HG03108 (cell line): ENCODE measurements around the gene OGFR.

Experiments used
- ATAC-seq: cut with Tn5 transposase; IDR thresholded peaks from one replicate; pipeline ENCODE4 v1.9.1; 2021; ENCODE audit warnings: moderate library complexity; ENCODE audit not compliant: unreplicated experiment

OGFR gene

GRCh38 chr20:62814060-62814708 is 9.5 kb downstream of the OGFR start:
- no peak for ATAC-seq

GRCh38 chr20:62814709-62815065 is 10.1 kb downstream of the OGFR start:
- no peak for ATAC-seq

GRCh38 chr20:62815066-62815991 is 10.7 kb downstream of the OGFR start:
- ATAC-seq = no peak

GRCh38 chr20:62816031-62816883 is 11.6 kb downstream of the OGFR start:
- ATAC-seq = no peak

GRCh38 chr20:62816884-62817873 is 12.5 kb downstream of the OGFR start, which contains the start of gene COL9A3:
TSS of gene COL9A3 (plus strand) at chr20:62817050. CDS start at chr20:62817065, 15 bp downstream.
- no peak for ATAC-seq

GRCh38 chr20:62817975-62818591 is 13.4 kb downstream of the OGFR start:
- no peak for ATAC-seq

GRCh38 chr20:62818592-62819493 is 14.2 kb downstream of the OGFR start:
- no peak for ATAC-seq

GRCh38 chr20:62819494-62820174 is 15.0 kb downstream of the OGFR start:
- ATAC-seq = no peak

GRCh38 chr20:62820208-62820961 is 15.8 kb downstream of the OGFR start:
- no peak for ATAC-seq

GRCh38 chr20:62820962-62821725 is 16.5 kb downstream of the OGFR start:
- ATAC-seq = no peak

- no peak for ATAC-seq
These were observed 17.1 kb downstream of the OGFR start for GRCh38 chr20:62821726-62822210.

- no peak for ATAC-seq
These were observed 17.7 kb downstream of the OGFR start for GRCh38 chr20:62822239-62822787.

GRCh38 chr20:62822788-62823651 is 18.4 kb downstream of the OGFR start:
- ATAC-seq = no peak

- no peak for ATAC-seq
These were observed 19.2 kb downstream of the OGFR start for GRCh38 chr20:62823688-62824475.
